Measurements from ENCODE around the gene EIF4E1B.

EIF4E1B gene

DNA sequence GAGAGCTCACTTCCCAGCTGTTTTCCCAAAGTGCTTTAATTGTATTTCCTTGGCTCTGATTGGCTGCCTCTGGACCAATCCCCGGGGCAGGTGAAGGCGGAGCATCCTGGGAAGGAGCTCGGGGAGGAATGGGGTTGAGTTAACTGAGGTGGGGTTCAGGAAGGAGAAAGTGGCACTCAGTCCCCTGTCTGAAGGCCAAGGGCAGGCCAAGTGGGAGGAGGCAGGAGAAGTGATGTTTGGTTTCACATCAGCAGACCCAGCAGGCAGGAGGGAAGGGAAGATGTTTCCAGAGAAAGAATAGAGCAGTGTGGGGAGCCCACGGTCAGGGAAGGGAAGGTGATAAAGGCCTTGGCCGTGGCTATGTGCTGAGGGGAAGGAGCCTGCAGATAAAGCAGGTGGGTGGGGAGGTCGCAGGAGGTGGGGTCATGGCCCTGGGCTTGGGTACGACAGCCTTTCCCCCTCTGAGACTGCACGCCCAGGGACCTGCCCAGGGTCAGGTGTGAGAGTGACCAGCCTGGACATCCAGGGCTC is 19.9 kb downstream of the EIF4E1B start:
- no peak for TF ChIP-seq HDGF (IDR thresholded peaks at IDR 0.05; ENCODE audit: borderline replicate concordance)
- no peak for TF ChIP-seq FOXA1 (IDR thresholded peaks at IDR 0.05)
- TF ChIP-seq BHLHE40 (IDR thresholded peaks at IDR 0.05; ENCODE audit: borderline replicate concordance), result no peak
- TF ChIP-seq TARDBP (IDR thresholded peaks at IDR 0.05), result no peak
- no peak for TF ChIP-seq FOXK2 (IDR thresholded peaks at IDR 0.05)
- no peak for TF ChIP-seq L3MBTL2 (conservative IDR thresholded peaks at IDR 0.05)
- no peak for TF ChIP-seq SUZ12 (IDR thresholded peaks at IDR 0.05)
- TF ChIP-seq, protein P1, sequence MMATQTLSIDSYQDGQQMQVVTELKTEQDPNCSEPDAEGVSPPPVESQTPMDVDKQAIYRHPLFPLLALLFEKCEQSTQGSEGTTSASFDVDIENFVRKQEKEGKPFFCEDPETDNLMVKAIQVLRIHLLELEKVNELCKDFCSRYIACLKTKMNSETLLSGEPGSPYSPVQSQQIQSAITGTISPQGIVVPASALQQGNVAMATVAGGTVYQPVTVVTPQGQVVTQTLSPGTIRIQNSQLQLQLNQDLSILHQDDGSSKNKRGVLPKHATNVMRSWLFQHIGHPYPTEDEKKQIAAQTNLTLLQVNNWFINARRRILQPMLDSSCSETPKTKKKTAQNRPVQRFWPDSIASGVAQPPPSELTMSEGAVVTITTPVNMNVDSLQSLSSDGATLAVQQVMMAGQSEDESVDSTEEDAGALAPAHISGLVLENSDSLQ (IDR thresholded peaks at IDR 0.05), result no peak
- no peak for TF ChIP-seq ELF4 (IDR thresholded peaks at IDR 0.05)
- TF ChIP-seq ARNT (IDR thresholded peaks at IDR 0.05), result no peak
- no peak for TF ChIP-seq ZNF384 (IDR thresholded peaks at IDR 0.05)
- TF ChIP-seq SP1 (IDR thresholded peaks at IDR 0.05), result no peak
- CTCF ChIA-PET, result interaction anchor here (0.9 kb wide), 1 partner anchor 10 kb away, joined by 7 read pairs; no protein-coding TSS in a partner anchor
- POLR2A ChIA-PET, result no interaction called here
- no peak for DNase-seq (ENCODE audit: extremely low spot score)

DNA sequence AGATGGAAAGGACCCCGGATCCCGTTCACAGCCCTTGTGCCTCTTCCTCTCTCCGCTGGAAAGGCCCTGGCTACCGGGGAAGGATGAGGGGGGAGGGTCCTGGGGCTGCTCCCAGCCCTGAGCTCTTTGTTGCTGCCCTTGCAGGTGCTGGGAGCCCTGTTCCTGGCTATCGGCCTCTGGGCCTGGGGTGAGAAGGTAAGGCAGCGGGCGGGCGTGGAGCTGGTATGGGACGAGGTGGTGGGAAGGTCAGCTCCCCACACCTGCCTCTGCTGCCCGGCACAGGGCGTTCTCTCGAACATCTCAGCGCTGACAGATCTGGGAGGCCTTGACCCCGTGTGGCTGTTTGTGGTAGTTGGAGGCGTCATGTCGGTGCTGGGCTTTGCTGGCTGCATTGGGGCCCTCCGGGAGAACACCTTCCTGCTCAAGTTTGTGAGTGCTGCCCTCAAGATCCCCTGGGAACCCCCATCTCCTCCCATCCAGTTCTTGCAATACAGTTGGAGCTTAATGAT is 21.1 kb downstream of the EIF4E1B start:
- TF ChIP-seq SUZ12 (IDR thresholded peaks at IDR 0.05) (no peak), FOXM1 (IDR thresholded peaks at IDR 0.05; ENCODE audit: borderline replicate concordance) (no peak), NFRKB (IDR thresholded peaks at IDR 0.05) (no peak), ARNT (IDR thresholded peaks at IDR 0.05) (no peak), HDGF (IDR thresholded peaks at IDR 0.05; ENCODE audit: borderline replicate concordance) (no peak), ZNF384 (IDR thresholded peaks at IDR 0.05) (no peak), FOXA1 (IDR thresholded peaks at IDR 0.05) (no peak), FOXK2 (IDR thresholded peaks at IDR 0.05) (no peak)
- CTCF ChIA-PET, result interaction anchor here (1.0 kb wide), 1 partner anchor 9 kb away, joined by 6 read pairs; no protein-coding TSS in a partner anchor
- no peak for DNase-seq (ENCODE audit: extremely low spot score)
- POLR2A ChIA-PET, result no interaction called here

DNA sequence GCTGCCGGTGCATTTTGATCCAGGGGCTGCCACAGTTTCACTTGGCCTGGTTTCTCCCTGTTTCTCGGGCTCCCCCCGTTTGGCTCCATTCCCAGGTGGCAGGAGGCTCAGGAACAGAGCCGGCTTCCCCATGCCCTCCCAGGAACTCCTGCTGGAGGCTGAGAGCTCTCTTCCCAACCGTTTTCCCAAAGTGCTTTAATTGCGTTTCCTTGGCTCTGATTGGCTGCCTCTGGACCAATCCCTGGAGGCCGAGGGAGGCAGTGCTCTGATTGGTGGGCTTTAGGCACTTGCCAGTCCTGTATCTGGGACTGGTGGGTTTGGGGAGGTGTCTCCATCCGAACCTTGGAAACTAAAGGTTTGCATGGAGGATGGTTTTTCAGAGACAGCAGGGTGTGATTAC is 21.7 kb downstream of the EIF4E1B start:
- POLR2A ChIA-PET, result no interaction called here
- peak; percentile 42 for DNase-seq (ENCODE audit: extremely low spot score)
- TF ChIP-seq FOXK2 (IDR thresholded peaks at IDR 0.05), result no peak
- TF ChIP-seq, protein P1 (IDR thresholded peaks at IDR 0.05), result no peak
- TF ChIP-seq ELF4 (IDR thresholded peaks at IDR 0.05), result no peak
- TF ChIP-seq TARDBP (IDR thresholded peaks at IDR 0.05), result no peak
- TF ChIP-seq ARNT (IDR thresholded peaks at IDR 0.05), result no peak
- CTCF ChIA-PET, result interaction anchor here (1.0 kb wide), 1 partner anchor 9 kb away, joined by 6 read pairs; no protein-coding TSS in a partner anchor

DNA sequence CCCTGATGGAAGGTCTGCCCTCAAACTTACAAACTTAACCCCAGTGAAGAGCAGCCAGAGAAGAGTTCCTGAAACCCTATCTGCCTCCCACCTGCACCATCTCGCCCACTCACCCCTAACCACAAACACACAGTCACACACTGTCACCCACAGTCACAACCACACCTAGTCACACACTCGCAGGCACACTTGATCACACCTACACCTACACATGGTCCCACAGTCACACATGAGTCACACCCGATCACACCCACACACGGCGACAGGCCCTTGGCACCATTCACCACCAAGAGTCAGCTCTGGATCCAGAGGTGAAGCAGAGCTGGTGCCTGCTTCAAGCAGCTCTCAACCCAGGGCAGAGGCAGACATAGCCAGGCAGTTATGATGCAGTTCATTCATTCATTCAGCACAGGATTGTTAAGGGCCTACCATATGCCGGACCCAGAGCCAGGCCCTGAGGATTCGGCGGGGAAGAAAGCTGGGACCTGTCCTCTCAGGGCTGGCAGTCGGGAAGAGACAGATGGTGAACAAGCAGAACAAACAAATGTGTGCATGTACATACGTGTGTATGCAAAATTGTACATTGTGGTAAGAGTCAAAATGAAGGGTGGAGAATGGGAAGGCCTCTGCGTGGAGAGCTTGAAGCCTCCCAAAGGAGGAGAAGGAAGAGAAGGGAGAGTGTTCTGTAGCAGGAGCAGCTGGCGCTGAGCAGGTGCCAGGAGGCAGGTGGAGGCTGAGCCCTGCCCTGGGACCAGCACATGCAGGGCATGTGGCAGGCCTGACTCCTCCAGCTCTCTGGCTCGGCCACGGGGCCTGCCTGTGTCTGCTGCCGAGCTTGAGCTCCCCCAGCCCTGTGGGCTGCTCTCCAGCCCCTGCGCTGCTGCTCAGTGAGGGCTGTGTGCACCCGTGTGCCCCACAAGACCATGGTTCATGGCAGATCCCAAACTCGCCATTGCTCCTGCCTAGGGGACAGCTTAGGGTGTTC is 23.2 kb downstream of the EIF4E1B start:
- no peak for TF ChIP-seq FOXK2 (IDR thresholded peaks at IDR 0.05)
- TF ChIP-seq FOXM1 (IDR thresholded peaks at IDR 0.05; ENCODE audit: borderline replicate concordance), result no peak
- no peak for TF ChIP-seq SUZ12 (IDR thresholded peaks at IDR 0.05)
- TF ChIP-seq SP1 (IDR thresholded peaks at IDR 0.05), result no peak
- TF ChIP-seq L3MBTL2 (conservative IDR thresholded peaks at IDR 0.05), result no peak
- TF ChIP-seq ZNF384 (IDR thresholded peaks at IDR 0.05), result no peak
- TF ChIP-seq CTBP1 (IDR thresholded peaks at IDR 0.05; ENCODE audit: borderline replicate concordance), result no peak
- TF ChIP-seq TARDBP (IDR thresholded peaks at IDR 0.05), result no peak
- TF ChIP-seq, protein P1 (IDR thresholded peaks at IDR 0.05), result no peak
- TF ChIP-seq ARNT (IDR thresholded peaks at IDR 0.05), result no peak
- TF ChIP-seq FOXA1 (IDR thresholded peaks at IDR 0.05), result no peak
- TF ChIP-seq NFRKB (IDR thresholded peaks at IDR 0.05), result no peak
- no peak for TF ChIP-seq HDGF (IDR thresholded peaks at IDR 0.05; ENCODE audit: borderline replicate concordance)
- TF ChIP-seq BHLHE40 (IDR thresholded peaks at IDR 0.05; ENCODE audit: borderline replicate concordance), result no peak
- no peak for TF ChIP-seq ELF4 (IDR thresholded peaks at IDR 0.05)
- no peak for TF ChIP-seq LEF1 (IDR thresholded peaks at IDR 0.05; ENCODE audit: borderline replicate concordance)
- POLR2A ChIA-PET, result no interaction called here
- CTCF ChIA-PET, result no interaction called here
- no peak for DNase-seq (ENCODE audit: extremely low spot score)

DNA sequence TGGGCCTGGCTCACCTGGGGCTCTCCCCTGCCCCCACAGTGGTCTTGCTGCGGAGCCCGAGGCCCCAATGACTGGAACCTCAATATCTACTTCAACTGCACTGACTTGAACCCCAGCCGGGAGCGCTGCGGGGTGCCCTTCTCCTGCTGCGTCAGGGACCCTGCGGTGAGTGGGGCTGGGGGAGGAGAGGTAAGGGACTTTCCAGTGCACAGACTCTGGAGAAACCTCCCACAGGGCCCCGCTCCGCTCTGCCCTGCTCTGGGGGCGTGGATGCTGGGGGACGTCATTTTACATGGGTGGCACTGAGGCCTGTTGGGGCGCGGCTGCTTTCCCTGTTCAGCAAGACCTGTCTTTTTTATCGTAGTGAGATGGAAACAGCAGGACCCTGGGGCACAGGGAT is 24.4 kb downstream of the EIF4E1B start:
- CTCF ChIA-PET, result no interaction called here
- POLR2A ChIA-PET, result no interaction called here
- TF ChIP-seq BHLHE40 (IDR thresholded peaks at IDR 0.05; ENCODE audit: borderline replicate concordance) (no peak), SP1 (IDR thresholded peaks at IDR 0.05) (no peak), ZNF384 (IDR thresholded peaks at IDR 0.05) (no peak), ELF4 (IDR thresholded peaks at IDR 0.05) (no peak), FOXA1 (IDR thresholded peaks at IDR 0.05) (no peak), SUZ12 (IDR thresholded peaks at IDR 0.05) (no peak), L3MBTL2 (conservative IDR thresholded peaks at IDR 0.05) (no peak), CTBP1 (IDR thresholded peaks at IDR 0.05; ENCODE audit: borderline replicate concordance) (no peak), FOXK2 (IDR thresholded peaks at IDR 0.05) (no peak), FOXM1 (IDR thresholded peaks at IDR 0.05; ENCODE audit: borderline replicate concordance) (no peak), ARNT (IDR thresholded peaks at IDR 0.05) (no peak), HDGF (IDR thresholded peaks at IDR 0.05; ENCODE audit: borderline replicate concordance) (no peak)
- DNase-seq (ENCODE audit: extremely low spot score), result no peak

Measured in HEK293T (cell line).